Psoas muscle (tissue), 8 donors: Measurements from ENCODE around the gene HAUS5. TPM values are rescaled to one million over a fixed set of nuclear protein-coding genes. Genes with fewer than 3 reads are reported as not detected.

Experiments used
- ATAC-seq, 4 donors: fragments of 200-7000 bp; cut with Tn5 transposase; one replicate each; pipeline ENCODE4 v1.9.1; 2020; ENCODE audit warnings: moderate library complexity in 3 of 4, mild to moderate bottlenecking in 2 of 4
- DNase-seq, 2 donors: peaks; one replicate each; pipeline ENCODE4 v3.0.0-alpha.2; 2020
- H3K27ac ChIP-seq: fragments of 200-600 bp; one replicate; pipeline ENCODE4 v1.8.0; 2022
- H3K27me3 ChIP-seq, 3 donors: fragments of 200-600 bp in 1 of 3; one replicate each; pipeline versions ENCODE4 v1.6.1 to v1.8.0; 2013 to 2022; ENCODE audit warnings: low read length in 2 of 3, mild to moderate bottlenecking in 2 of 3, moderate library complexity in 1 of 3; ENCODE audit not compliant: insufficient read depth in 3 of 3
- H3K36me3 ChIP-seq, 2 donors: fragments of 200-600 bp in 1 of 2; one replicate each; pipeline versions ENCODE4 v1.6.1 to v1.8.0; 2013 to 2022; ENCODE audit warnings: low read depth in 1 of 2, mild to moderate bottlenecking in 1 of 2, moderate library complexity in 1 of 2; ENCODE audit not compliant: insufficient read depth in 1 of 2
- H3K4me1 ChIP-seq: fragments of 200-600 bp; one replicate; pipeline ENCODE4 v1.8.0; 2022
- H3K4me3 ChIP-seq: fragments of 200-600 bp; one replicate; pipeline ENCODE4 v1.8.0; 2022; ENCODE audit warnings: mild to moderate bottlenecking
- H3K9me3 ChIP-seq: fragments of 200-600 bp; one replicate; pipeline ENCODE4 v1.8.0; 2022
- CTCF ChIP-seq: fragments of 200-600 bp; IDR thresholded peaks from one replicate; pipeline ENCODE4 v1.8.0; 2022; ENCODE audit warnings: antibody characterized with exemption
- WGBS, 3 donors: extraction: QIAGEN DNeasy Blood & Tissue Kit; methylation state at CpG; one replicate each; pipeline versions ENCODE4 v1.1.6 to v1.1.7; 2013; 5-methylcytosine and 5-hydroxymethylcytosine counted together
- intact Hi-C, 2 donors: fragments of 100-400 bp; cut with DNase I; formaldehyde crosslinking; loops; one replicate each; pipeline versions ENCODE4 v1.11.0 to v1.14.2; 2022
- long read RNA-seq, 2 donors: library from polyadenylated mRNA; unstranded; transcript quantifications; one replicate each; pipeline ENCODE4 v2.0.0, GENCODE V29; 2021
- polyA plus RNA-seq, 3 donors: library from polyadenylated mRNA; stranded (reverse); fragments of 200-250 nt; gene quantifications; one replicate each; pipeline ENCODE4 v1.2.3, GENCODE V29; 2013
- total RNA-seq, 4 donors: library from RNA; stranded (reverse); fragmentation: NEBNext Ultra II Directional in 2 of 4; extraction: Animal tissue kit (Norgen Biotek cat#: 25700) in 2 of 4; gene quantifications; one replicate each; pipeline versions ENCODE4 v1.2.1 to v1.2.4, GENCODE V29; 2021 to 2023
- donor health status: healthy with polysubstance abuse.
- donor health status: DM: no; HTN: no; CAD: no; lungs with moderate emphysema.
- donor health status: Bipolar disorder and iron deficiency.
- donor health status: healthy.
- donor health status: DM: yes; HTN: yes; CAD: no.
- donor health status: DM: no; HTN: no; CAD: no.
- donor health status: DM: no; HTN: no; CAD: no.
- donor health status: DM: yes; HTN: yes; CAD: no.

HAUS5 gene
- total RNA-seq (1 to 10 TPM; 2.5 to 6.1 (median 4.8) TPM), polyA plus RNA-seq (1 to 10 TPM; 3.3 to 3.9 (median 3.6) TPM)
- long read RNA-seq, donor 1, full-length matches to known transcripts, result 1 of 2 reads
- long read RNA-seq, donor 1, partial matches to known transcripts, result 0 of 2 reads
- long read RNA-seq, donor 1, other reads (novel, unspliced or antisense), result 1 of 2 reads
- long read RNA-seq, donor 2, full-length matches to known transcripts, result 12 of 21 reads
- long read RNA-seq, donor 2, partial matches to known transcripts, result 6 of 21 reads
- long read RNA-seq, donor 2, other reads (novel, unspliced or antisense), result 3 of 21 reads

GRCh38 chr19:35612559-35613321 is at the start of gene HAUS5:
Gene HAUS5 (plus strand): TSS chr19:35612735. CDS start chr19:35612795, 60 bp downstream.
- Histone ChIP-seq H3K36me3 (peaks cover 0 to 15% of the 10 kb centered on the region in 2 donors), H3K4me3 (peak within 1 kb of the TSS; percentile 82), H3K27ac (peak within 1 kb of the TSS; percentile 57), H3K27me3 (no peaks in the 10 kb centered on the region), H3K4me1 (peaks cover 9% of the 10 kb centered on the region), H3K9me3 (no peaks in the 10 kb centered on the region)
- ATAC-seq (peak; percentile 98 to 100 (median 100)), DNase-seq (peak; percentile 94 to 96)
- TF ChIP-seq CTCF, result no peak
- 0% methylated on average over 47 of the region's 47 CpGs for WGBS, 3 donors
- intact Hi-C loops, result loop anchor here in 1 of 2 donors (5.0 kb wide), 1 partner anchor 70 kb away; no protein-coding TSS in a partner anchor

GRCh38 chr19:35562776-35563175 is 49.8 kb upstream of the HAUS5 start:
- Histone ChIP-seq H3K9me3 (no peaks in the 10 kb centered on the region), H3K36me3 (no peaks in the 10 kb centered on the region), H3K4me1 (no peaks in the 10 kb centered on the region), H3K27me3 (peaks cover 0 to 47% (median 24%) of the 10 kb centered on the region in 3 donors), H3K4me3 (no peak overlapping the region), H3K27ac (no peak overlapping the region)
- no peak for TF ChIP-seq CTCF
- ATAC-seq (no peak), DNase-seq (no peak)
- 51 to 59% (median 52%) methylated on average over 2 of the region's 2 CpGs for WGBS, 3 donors
- intact Hi-C loops, result no loop called here

- Histone ChIP-seq H3K9me3 (no peaks in the 10 kb centered on the region), H3K4me3 (no peak within 1 kb of the TSS), H3K36me3 (no peaks in the 10 kb centered on the region), H3K27ac (no peak within 1 kb of the TSS), H3K27me3 (peaks cover 0 to 43% (median 20%) of the 10 kb centered on the region in 3 donors), H3K4me1 (no peaks in the 10 kb centered on the region)
- no peak for ATAC-seq
- no peak for DNase-seq
- no peak for TF ChIP-seq CTCF
- WGBS, 3 donors, result 51 to 59% (median 59%) methylated on average over 15 of the region's 15 CpGs
- intact Hi-C loops, result no loop called here
These were observed 49.2 kb upstream of the HAUS5 start, which contains the start of gene ATP4A for GRCh38 chr19:35563207-35563829. Gene ATP4A (minus strand): TSS chr19:35563658. CDS start chr19:35563629, 29 bp downstream.

GRCh38 chr19:35565016-35565856 is 47.3 kb upstream of the HAUS5 start:
- no peaks in the 10 kb centered on the region for H3K9me3 ChIP-seq
- no peak overlapping the region for H3K27ac ChIP-seq
- no peak for TF ChIP-seq CTCF
- ATAC-seq, result no peak
- intact Hi-C loops, result no loop called here
- no peak for DNase-seq
- WGBS, 3 donors, result 74 to 78% (median 77%) methylated on average over 12 of the region's 12 CpGs
- H3K27me3 ChIP-seq, result peaks cover 0 to 24% (median 9%) of the 10 kb centered on the region in 3 donors
- H3K4me1 ChIP-seq, result no peaks in the 10 kb centered on the region
- H3K4me3 ChIP-seq, result no peak overlapping the region
- no peaks in the 10 kb centered on the region for H3K36me3 ChIP-seq
